MM.1S (cell line): ENCODE results near the gene CNGA3.

Source experiments
- DNase-seq: peaks from one replicate; pipeline ENCODE4 v3.0.0-alpha.2; 2015
- H2AFZ ChIP-seq: fragments of 300-600 bp; sonication (generic); 2 replicates; pipeline ENCODE4 v1.6.0; 2016; ENCODE audit warnings: antibody characterized with exemption, low read length
- H3F3A ChIP-seq: fragments of 300-600 bp; sonication (generic); 2 replicates; pipeline ENCODE4 v1.6.1; 2016; ENCODE audit warnings: mild to moderate bottlenecking, antibody characterized with exemption, low read length, moderate library complexity, mixed read lengths; ENCODE audit not compliant: insufficient read depth
- H3K27ac ChIP-seq: fragments of 300-600 bp; sonication (generic); 2 replicates; pipeline ENCODE4 v1.5.1; 2016; ENCODE audit warnings: mild to moderate bottlenecking, low read length
- H3K27me3 ChIP-seq: fragments of 300-600 bp; sonication (generic); replicated peaks from 2 replicates; pipeline ENCODE4 v1.6.0; 2016; ENCODE audit warnings: low read length; ENCODE audit not compliant: insufficient read depth
- H3K36me3 ChIP-seq: fragments of 300-600 bp; sonication (generic); replicated peaks from 2 replicates; pipeline ENCODE4 v1.6.1; 2016; ENCODE audit warnings: mild to moderate bottlenecking, low read length, mixed read lengths; ENCODE audit not compliant: insufficient read depth
- H3K4me1 ChIP-seq: fragments of 300-600 bp; sonication (generic); 2 replicates; pipeline ENCODE4 v1.6.1; 2016; ENCODE audit warnings: low read length, mixed read lengths
- H3K4me2 ChIP-seq: fragments of 300-600 bp; sonication (generic); 2 replicates; pipeline ENCODE4 v1.6.0; 2016; ENCODE audit warnings: low read depth, low read length
- H3K4me3 ChIP-seq: fragments of 300-600 bp; sonication (generic); 2 replicates; pipeline ENCODE4 v1.5.1; 2016; ENCODE audit warnings: low read length, mixed read lengths
- H3K79me2 ChIP-seq: fragments of 300-600 bp; sonication (generic); 2 replicates; pipeline ENCODE4 v1.6.1; 2016; ENCODE audit warnings: mixed run types, low read length, mixed read lengths
- H3K9ac ChIP-seq: fragments of 300-600 bp; sonication (generic); 2 replicates; pipeline ENCODE4 v1.6.1; 2016; ENCODE audit warnings: low read length, mixed read lengths
- H3K9me2 ChIP-seq: fragments of 300-600 bp; sonication (generic); replicated peaks from 2 replicates; pipeline ENCODE4 v1.6.1; 2016; ENCODE audit warnings: mild to moderate bottlenecking, low read length, mixed read lengths; ENCODE audit not compliant: insufficient read depth
- H3K9me3 ChIP-seq: fragments of 300-600 bp; sonication (generic); replicated peaks from 2 replicates; pipeline ENCODE4 v1.6.1; 2016; ENCODE audit warnings: mild to moderate bottlenecking, low read length, mixed read lengths; ENCODE audit not compliant: insufficient read depth
- H4K20me1 ChIP-seq: fragments of 300-600 bp; sonication (generic); 2 replicates; pipeline ENCODE4 v1.6.1; 2016; ENCODE audit warnings: mild to moderate bottlenecking, low read length, moderate library complexity, mixed read lengths; ENCODE audit not compliant: insufficient read depth
- EZH2 ChIP-seq: fragments of 300-600 bp; sonication (generic); optimal IDR thresholded peaks from 2 replicates; pipeline ENCODE3; 2017; ENCODE audit warnings: low read depth, mild to moderate bottlenecking, antibody characterized with exemption, low read length, mixed read lengths
- EZH2phosphoT487 ChIP-seq: fragments of 300-600 bp; sonication (generic); IDR thresholded peaks from 2 replicates; pipeline ENCODE4 v1.6.1; 2018; ENCODE audit warnings: antibody characterized with exemption, low read length
- TF ChIP-seq, protein P1 (sequence below): fragments of 300-600 bp; sonication (generic); IDR thresholded peaks from 2 replicates; pipeline ENCODE4 v1.5.1; 2016; ENCODE audit warnings: antibody characterized with exemption, low read length, mixed read lengths

The CNGA3 gene

DNA sequence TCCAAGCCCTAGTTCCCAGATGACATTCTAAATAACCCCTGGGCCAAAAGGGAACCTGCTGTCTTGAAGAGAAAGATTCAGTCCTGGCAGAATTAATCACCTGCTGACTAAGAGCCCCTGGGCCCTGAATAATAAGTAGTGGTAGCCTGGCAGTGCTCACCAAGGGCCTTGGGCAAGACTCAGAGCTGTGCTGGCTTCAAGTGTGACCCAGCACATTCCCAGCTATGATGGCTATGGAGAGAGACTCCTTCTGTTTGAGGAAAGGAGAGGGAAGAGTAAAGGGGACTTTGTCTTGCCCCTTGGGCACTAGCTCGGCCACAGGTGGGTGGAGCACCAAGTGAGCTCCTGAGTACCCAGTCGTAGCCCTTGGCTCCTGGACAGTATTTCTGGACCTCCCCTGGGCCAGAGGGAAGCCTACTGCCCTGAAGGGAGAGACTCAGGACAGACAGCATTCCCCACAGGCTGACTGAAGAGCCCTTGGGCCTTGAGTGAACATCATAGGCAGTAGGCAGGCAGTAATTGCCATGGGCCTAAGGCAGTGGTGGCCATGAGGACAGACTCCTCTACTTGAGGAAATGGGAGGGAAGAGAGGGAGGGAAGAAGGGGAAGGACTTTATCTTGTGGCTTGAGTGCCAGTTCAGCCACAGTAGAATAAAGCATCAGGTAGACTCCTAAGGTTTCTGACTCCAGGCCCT, 58.4 kb downstream of the CNGA3 start:
- H3K9me3 ChIP-seq, result no peaks in the 10 kb centered on the region
- DNase-seq, result no peak
- no peaks in the 10 kb centered on the region for H3F3A ChIP-seq
- H2AFZ ChIP-seq, result no peak overlapping the region
- no peaks in the 10 kb centered on the region for H3K79me2 ChIP-seq
- no peaks in the 10 kb centered on the region for H3K27me3 ChIP-seq
- H3K9me2 ChIP-seq, result no peaks in the 10 kb centered on the region
- no peaks in the 10 kb centered on the region for H4K20me1 ChIP-seq
- no peaks in the 10 kb centered on the region for H3K4me1 ChIP-seq
- no peak overlapping the region for H3K4me2 ChIP-seq
- no peak overlapping the region for H3K9ac ChIP-seq
- H3K27ac ChIP-seq, result no peak overlapping the region
- no peaks in the 10 kb centered on the region for H3K36me3 ChIP-seq
- no peak for TF ChIP-seq EZH2
- TF ChIP-seq, protein P1, sequence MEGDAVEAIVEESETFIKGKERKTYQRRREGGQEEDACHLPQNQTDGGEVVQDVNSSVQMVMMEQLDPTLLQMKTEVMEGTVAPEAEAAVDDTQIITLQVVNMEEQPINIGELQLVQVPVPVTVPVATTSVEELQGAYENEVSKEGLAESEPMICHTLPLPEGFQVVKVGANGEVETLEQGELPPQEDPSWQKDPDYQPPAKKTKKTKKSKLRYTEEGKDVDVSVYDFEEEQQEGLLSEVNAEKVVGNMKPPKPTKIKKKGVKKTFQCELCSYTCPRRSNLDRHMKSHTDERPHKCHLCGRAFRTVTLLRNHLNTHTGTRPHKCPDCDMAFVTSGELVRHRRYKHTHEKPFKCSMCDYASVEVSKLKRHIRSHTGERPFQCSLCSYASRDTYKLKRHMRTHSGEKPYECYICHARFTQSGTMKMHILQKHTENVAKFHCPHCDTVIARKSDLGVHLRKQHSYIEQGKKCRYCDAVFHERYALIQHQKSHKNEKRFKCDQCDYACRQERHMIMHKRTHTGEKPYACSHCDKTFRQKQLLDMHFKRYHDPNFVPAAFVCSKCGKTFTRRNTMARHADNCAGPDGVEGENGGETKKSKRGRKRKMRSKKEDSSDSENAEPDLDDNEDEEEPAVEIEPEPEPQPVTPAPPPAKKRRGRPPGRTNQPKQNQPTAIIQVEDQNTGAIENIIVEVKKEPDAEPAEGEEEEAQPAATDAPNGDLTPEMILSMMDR, result no peak
- TF ChIP-seq EZH2phosphoT487, result no peak
- H3K4me3 ChIP-seq, result no peak overlapping the region

GRCh38 chr2:98405301-98405700, 59.0 kb downstream of the CNGA3 start:
- no peak overlapping the region for H3K4me2 ChIP-seq
- H3K79me2 ChIP-seq, result no peaks in the 10 kb centered on the region
- no peaks in the 10 kb centered on the region for H3K9me2 ChIP-seq
- no peak overlapping the region for H3K9ac ChIP-seq
- TF ChIP-seq, protein P1, result no peak
- TF ChIP-seq EZH2, result no peak
- TF ChIP-seq EZH2phosphoT487, result no peak
- H3F3A ChIP-seq, result no peaks in the 10 kb centered on the region
- H3K27ac ChIP-seq, result no peak overlapping the region
- H2AFZ ChIP-seq, result no peak overlapping the region
- no peaks in the 10 kb centered on the region for H3K4me1 ChIP-seq
- DNase-seq, result no peak
- H3K9me3 ChIP-seq, result no peaks in the 10 kb centered on the region
- H4K20me1 ChIP-seq, result no peaks in the 10 kb centered on the region
- no peaks in the 10 kb centered on the region for H3K27me3 ChIP-seq
- no peaks in the 10 kb centered on the region for H3K36me3 ChIP-seq
- no peak overlapping the region for H3K4me3 ChIP-seq

DNA sequence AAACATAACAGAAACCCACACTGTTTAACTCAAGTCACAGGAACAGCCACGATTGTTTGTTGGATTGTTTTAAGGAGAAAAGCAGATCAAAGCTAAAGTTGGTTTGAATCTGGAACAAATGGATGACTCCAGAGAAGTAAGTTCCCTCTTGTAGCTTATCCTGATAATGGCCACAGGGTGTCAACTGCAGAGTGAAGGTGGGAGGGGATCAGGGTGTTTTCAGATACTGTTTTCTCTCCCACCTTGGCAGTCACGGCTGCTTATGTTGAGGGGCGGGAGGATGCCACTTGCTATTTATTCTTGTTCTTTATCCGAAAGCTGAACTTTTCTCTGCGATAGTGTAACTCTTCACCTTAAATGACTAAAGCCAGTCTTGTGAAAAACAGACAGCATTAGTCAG, 61.9 kb downstream of the CNGA3 start:
- no peaks in the 10 kb centered on the region for H4K20me1 ChIP-seq
- no peak overlapping the region for H2AFZ ChIP-seq
- no peak for TF ChIP-seq EZH2phosphoT487
- TF ChIP-seq, protein P1, result no peak
- TF ChIP-seq EZH2, result no peak
- no peaks in the 10 kb centered on the region for H3K9me2 ChIP-seq
- no peak overlapping the region for H3K9ac ChIP-seq
- H3K4me3 ChIP-seq, result no peak overlapping the region
- 0 out of 2 replicates have a peak, but pooled peaks cover 2% of the 10 kb centered on the region for H3K4me1 ChIP-seq
- no peaks in the 10 kb centered on the region for H3K27me3 ChIP-seq
- H3K27ac ChIP-seq, result no peak overlapping the region
- DNase-seq, result no peak
- H3K4me2 ChIP-seq, result no peak overlapping the region
- no peaks in the 10 kb centered on the region for H3K9me3 ChIP-seq
- H3F3A ChIP-seq, result no peaks in the 10 kb centered on the region
- H3K79me2 ChIP-seq, result 0 out of 2 replicates have a peak, but pooled peaks cover 2% of the 10 kb centered on the region
- no peaks in the 10 kb centered on the region for H3K36me3 ChIP-seq
